Measurements from ENCODE around the gene PGAM2.

PGAM2 gene

GRCh38 chr7:44082541-44083207 lies 17.3 kb upstream of the PGAM2 start:
- peak; percentile 99 for DNase-seq

- DNase-seq: peak; percentile 38
These were observed 15.9 kb upstream of the PGAM2 start for GRCh38 chr7:44081266-44081748.

GRCh38 chr7:44080686-44081265 lies 15.4 kb upstream of the PGAM2 start:
- no peak for DNase-seq

- DNase-seq: no peak
These were observed 14.8 kb upstream of the PGAM2 start for GRCh38 chr7:44080118-44080517.

- DNase-seq: no peak
These were observed 14.1 kb upstream of the PGAM2 start for GRCh38 chr7:44079331-44080021.

- DNase-seq: no peak
These were observed 13.2 kb upstream of the PGAM2 start for GRCh38 chr7:44078521-44078920.

GRCh38 chr7:44077681-44078091 lies 12.3 kb upstream of the PGAM2 start:
- DNase-seq: no peak

GRCh38 chr7:44077061-44077460 lies 11.7 kb upstream of the PGAM2 start:
- DNase-seq: no peak

- no peak for DNase-seq
These were observed 10.9 kb upstream of the PGAM2 start for GRCh38 chr7:44076101-44076895.

GRCh38 chr7:44075296-44076075 lies 10.1 kb upstream of the PGAM2 start:
- DNase-seq: no peak

GRCh38 chr7:44074349-44074695 lies 9.0 kb upstream of the PGAM2 start:
- DNase-seq: no peak

GRCh38 chr7:44073664-44074348 lies 8.4 kb upstream of the PGAM2 start:
- DNase-seq: peak; percentile 32

- DNase-seq: peak; percentile 63
These were observed 7.2 kb upstream of the PGAM2 start for GRCh38 chr7:44072364-44073231.

GRCh38 chr7:44071726-44072363 lies 6.5 kb upstream of the PGAM2 start:
- DNase-seq: no peak

- DNase-seq: no peak
These were observed 2.7 kb upstream of the PGAM2 start for GRCh38 chr7:44068054-44068453.

GRCh38 chr7:44067064-44067951 lies 1.9 kb upstream of the PGAM2 start:
- no peak for DNase-seq

- DNase-seq: no peak
These were observed 1.2 kb upstream of the PGAM2 start for GRCh38 chr7:44066494-44067063.

- DNase-seq: no peak
These were observed 719 bp upstream of the PGAM2 start for GRCh38 chr7:44066111-44066460.
